C4-2B (cell line): ENCODE results near the gene TMUB1.

Source experiments
- CTCF ChIP-seq: fragments of 450-650 bp; conservative IDR thresholded peaks from 2 replicates; pipeline ENCODE4 v1.5.1; 2017; ENCODE audit warnings: mild to moderate bottlenecking
- ZFX ChIP-seq: fragments of 450-650 bp; IDR thresholded peaks from 2 replicates; pipeline ENCODE4 v1.6.1; 2017

DNA sequence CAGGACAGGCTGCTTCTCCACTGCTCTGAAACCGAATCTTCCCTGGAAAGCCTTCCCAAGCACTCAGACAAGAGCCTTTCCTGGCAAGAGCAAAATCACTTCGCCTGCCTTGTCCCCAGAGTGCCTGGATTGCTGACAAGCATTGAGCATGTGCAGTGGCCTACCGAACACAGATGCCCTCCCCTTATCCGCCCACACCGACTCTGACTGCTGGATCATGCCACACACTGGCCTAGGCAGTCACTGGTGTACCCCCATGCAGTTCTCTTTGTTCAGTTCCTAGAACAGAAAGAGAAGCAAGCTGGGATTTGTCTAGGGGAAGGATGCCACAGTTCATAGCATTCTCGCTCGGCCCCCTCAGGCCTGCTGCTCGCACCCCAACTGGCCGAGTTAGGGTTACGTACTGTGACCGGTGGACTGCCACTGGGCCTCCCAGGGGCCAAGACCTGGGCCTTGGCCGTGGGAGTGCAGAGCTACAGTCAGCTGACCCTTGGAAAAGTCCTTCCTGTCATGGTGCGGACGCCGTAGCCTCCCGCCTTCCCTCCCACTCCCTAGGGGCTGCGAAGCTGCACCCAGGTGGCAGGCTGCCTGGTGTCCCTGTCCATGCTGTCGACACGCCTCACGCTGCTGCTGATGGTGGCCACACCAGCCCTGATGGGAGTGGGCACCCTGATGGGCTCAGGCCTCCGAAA, 48.1 kb downstream of the TMUB1 start:
- TF ChIP-seq CTCF (no peak), ZFX (no peak)
